GM21717 (cell line): ENCODE measurements around the gene PCSK4.
"Not testable (repeated sequence)": the region's sequence is repeated elsewhere in the genome, so short reads cannot be mapped to it uniquely, and the experiment has no call there.

Experiments used
- ATAC-seq: cut with Tn5 transposase; IDR thresholded peaks from one replicate; pipeline ENCODE4 v1.9.1; 2021; ENCODE audit warnings: mild to moderate bottlenecking, moderate library complexity; ENCODE audit not compliant: unreplicated experiment

PCSK4 gene

DNA sequence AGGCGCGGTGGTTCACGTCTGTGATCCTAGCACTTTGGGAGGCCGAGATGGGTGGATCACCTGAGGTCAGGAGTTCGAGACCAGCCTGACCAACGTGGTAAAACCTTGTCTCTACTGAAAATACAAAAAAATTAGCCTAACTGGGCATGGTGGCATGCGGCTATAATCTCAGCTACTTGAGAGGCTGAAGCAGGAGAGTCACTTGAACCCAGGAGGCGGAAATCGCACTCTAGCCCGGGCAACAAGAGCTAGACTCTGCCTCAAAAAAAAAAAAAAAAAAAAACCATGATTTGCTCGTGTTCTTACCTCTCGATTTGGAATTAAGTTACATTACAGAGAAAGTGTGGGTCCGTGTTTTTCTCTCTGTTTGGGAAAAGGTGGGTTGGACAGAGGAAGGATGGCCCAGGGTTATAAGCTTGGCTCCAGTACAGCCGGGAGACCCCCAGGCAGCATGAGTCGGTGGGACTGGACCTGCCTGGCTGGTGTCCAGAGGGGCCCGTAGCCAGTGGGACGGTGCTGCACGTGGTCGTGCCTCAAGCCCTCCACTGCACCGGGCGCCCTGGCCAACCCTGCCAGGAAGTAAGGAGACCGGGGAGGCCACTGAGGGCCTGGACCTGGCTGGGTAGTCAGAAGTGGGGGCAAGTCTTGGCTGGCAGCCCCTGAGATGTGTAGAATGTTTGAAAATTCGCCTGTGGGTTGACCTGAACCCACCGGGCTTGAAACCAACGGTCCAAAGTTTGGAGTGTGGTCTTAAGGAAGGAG lies 48.3 kb downstream of the PCSK4 start:
- no peak for ATAC-seq

GRCh38 chr19:1441022-1441426 lies 49.1 kb downstream of the PCSK4 start:
- ATAC-seq, result no peak

DNA sequence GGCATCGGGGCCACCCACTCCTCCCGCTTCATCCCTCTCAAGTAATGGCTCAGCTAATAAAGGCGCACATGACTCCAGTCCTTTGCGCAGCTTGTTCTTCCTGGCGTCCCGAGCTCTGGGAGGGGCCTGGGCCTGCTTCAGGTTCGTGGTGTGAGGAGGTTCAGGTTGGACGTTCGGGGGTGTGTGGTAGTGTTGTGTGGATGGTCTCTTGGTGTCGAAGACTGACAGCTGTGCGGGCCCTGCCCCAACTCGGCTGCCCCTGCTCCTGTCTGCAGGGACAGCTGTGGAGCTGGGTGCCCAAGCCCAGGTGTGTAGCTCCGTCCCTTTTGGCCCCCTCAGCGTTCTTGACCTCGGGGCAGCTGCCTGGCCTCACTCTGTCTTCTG lies 49.7 kb downstream of the PCSK4 start:
- ATAC-seq, result no peak

DNA sequence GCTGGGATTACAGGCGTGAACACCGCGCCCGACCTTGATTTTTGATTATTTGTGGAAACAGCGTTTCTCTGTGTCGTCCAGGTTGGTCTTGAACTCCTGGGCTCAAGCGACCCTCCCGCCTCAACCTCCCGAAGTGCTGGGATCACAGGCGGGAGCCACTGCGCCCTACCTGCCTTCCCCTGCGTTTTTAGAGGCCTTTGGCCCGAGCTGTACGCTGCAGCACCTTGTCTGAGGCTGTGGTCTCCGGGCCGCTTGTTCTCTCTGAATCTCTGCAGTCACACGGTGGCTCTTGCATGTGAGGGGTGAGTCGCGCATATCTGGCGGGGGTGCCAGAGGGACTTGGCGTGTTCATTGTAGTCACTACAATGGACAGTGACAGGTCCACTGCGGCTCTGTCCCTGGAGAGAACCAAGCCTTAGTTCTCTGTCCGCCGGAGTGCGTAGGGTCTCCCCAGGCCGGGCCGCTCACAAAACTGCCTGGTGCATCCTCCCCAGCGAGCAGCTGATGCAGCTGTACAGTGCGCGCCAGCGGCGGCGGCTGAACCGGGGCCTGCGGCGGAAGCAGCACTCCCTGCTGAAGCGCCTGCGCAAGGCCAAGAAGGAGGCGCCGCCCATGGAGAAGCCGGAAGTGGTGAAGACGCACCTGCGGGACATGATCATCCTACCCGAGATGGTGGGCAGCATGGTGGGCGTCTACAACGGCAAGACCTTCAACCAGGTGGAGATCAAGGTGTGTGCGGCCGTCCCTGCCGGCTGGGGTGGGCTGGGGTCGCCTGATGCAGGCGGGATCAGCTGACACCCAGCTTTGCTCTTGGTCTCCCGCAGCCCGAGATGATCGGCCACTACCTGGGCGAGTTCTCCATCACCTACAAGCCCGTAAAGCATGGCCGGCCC lies 50.4 kb downstream of the PCSK4 start:
- not testable (repeated sequence) for ATAC-seq

DNA sequence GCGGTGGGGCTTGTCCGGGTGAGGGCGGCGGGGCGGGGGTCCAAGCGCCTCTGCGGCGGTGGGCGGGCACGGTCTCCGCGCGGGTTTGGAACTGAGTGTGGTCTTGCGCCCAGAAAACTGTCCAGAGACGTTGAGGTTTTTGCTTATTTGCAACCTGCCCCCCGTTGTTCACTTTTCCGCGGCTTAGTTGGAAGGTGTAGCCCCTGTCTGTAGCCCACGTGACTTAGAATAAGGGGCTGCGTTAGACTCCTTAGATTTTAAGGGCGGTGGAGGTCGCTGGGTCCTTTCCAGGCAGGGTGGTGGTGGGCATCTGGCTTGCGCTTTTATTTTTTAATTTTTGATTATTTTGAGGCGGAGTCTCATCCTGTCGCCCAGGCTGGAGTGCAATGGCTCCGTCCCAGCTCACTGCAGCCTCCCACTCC lies 51.2 kb downstream of the PCSK4 start:
- ATAC-seq, result no peak

GRCh38 chr19:1438035-1438932 lies 51.9 kb downstream of the PCSK4 start, which contains the start of gene RPS15:
Gene RPS15, plus strand, starts transcription at chr19:1438396. Its CDS starts 30 bp downstream, at chr19:1438426.
- ATAC-seq, result peak; percentile 74

DNA sequence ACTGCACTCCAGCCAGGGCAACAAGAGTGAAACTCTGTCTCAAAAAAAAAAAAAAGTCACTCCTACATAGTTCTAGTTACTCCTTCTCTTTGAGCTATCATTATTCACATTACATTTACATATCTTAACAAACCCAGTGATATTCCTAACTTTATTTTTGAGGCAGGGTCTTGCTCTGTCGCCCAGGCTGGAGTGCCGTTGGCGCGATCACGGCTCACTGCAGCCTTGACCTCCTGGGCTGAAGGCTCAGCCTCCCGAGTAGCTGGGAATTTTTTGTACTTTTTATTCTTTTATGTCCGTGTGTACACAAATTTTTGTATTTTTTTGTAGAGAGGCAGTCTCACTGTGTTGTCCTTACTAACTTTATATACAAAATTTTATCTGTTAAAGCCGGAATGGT lies 52.5 kb downstream of the PCSK4 start:
- ATAC-seq, result no peak

DNA sequence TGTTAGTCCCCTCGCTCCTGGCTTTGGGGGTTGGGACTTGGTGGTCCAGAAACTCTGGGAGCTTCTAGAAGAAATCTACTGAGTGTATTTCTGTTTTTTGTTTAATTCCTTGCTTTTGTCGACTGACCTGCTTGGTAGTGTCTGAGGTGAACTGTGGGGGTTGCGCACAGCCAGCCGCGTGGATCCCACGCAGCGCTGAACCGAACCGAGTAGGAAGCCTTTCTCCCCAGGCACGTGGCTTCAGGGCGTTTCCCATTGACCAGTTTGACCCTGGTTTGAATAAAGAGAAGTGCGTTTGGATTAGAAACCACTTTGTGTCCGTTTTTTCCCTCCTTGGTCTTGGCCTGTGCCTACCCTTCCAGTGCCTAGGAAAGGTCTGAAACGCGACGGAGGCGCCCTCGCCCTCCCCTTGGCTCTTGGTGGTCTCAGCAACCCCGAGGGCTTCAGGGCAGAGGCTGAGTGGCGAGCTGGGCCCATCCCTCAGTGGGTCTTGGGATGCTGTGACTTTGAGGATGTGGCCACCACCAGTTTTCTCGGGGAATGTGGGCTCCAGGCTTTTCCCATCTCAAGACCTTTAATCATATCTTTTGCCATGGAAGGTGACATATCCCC lies 54.7 kb downstream of the PCSK4 start:
- no peak for ATAC-seq

GRCh38 chr19:1434577-1435060 lies 55.5 kb downstream of the PCSK4 start:
- ATAC-seq, result no peak

DNA sequence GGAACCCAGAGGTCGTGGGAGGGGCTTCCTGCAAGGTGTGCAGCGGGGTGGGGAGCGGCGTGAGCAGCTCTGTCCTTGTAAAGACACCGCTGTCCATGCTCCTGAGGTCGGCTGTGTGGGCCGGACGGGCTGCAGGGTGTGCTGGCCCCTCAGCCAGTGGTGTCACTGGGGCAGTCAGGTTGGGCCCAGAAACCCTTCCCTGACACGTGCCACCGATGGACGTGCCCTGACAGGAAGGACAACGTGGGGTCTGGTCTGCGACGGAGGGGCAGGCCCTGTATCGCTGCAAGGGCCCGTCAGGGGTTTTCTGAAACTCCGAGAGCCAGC lies 56.1 kb downstream of the PCSK4 start:
- no peak for ATAC-seq

DNA sequence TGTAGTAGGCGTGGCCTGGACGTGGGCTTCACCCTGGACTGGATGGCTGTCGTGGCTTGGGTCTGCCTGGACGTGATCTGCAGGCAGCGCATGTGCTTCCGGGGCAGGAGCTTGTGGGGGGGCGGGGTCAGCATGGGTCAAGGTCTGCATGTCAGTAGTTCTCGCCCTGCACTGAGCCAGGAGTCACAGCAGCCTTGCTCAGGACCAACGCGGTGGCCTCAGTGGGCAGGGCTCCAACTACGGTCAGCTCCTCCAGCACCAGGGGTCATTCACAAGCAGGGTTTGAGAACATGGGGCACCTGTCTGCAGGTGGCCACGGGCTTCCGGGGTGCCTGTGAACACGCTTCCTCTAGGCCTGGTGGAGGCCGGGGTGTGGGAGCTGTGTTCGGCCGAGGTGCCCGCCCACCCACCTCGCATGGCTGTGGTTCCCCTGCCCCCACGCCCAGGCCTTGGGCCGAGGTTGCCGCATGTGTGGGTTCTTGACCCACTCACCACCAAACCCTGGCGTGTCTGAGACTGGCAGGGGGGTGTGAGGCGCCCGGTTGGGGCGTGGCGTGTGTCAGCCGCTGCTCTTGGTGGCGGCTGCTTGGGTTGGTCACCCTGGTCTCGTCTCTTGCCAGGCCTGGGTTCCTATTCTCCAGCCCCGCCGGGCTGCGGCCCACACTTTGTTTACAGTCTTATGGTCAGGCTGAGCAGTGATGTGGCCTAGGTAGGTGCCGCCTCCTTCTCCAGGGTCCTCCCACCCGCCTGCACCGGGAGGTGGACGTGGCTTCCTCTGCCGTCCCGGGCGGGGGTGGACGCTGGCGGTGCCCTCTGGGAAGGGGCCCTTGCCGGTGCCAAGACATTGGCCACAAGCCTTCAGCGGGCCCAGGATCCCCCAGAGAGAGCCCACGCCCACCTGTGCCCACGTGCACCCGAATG lies 56.8 kb downstream of the PCSK4 start:
- ATAC-seq, result no peak

- no peak for ATAC-seq
Observed at GRCh38 chr19:1432507-1432887, 57.7 kb downstream of the PCSK4 start.

GRCh38 chr19:1431759-1432506 lies 58.2 kb downstream of the PCSK4 start:
- ATAC-seq, result no peak
